Suprapubic skin (tissue), 3 donors: ENCODE measurements around the gene NLN.

Experiments
- POLR2A ChIP-seq, 2 donors: fragments of 450-650 bp; IDR thresholded peaks; one replicate each; pipeline ENCODE4 v1.6.1; 2017; ENCODE audit warnings: antibody characterized with exemption in 2 of 2, mild to moderate bottlenecking in 2 of 2, moderate library complexity in 2 of 2
- TF ChIP-seq, protein P1 (sequence below), 2 donors: fragments of 200-600 bp in 1 of 2; fragments of 450-650 bp in 1 of 2; sonication (generic) in 1 of 2; IDR thresholded peaks; one replicate each; pipeline ENCODE4 v1.5.1; 2016 to 2019; ENCODE audit warnings: antibody characterized with exemption in 2 of 2, mild to moderate bottlenecking in 1 of 2, moderate library complexity in 1 of 2

DNA sequence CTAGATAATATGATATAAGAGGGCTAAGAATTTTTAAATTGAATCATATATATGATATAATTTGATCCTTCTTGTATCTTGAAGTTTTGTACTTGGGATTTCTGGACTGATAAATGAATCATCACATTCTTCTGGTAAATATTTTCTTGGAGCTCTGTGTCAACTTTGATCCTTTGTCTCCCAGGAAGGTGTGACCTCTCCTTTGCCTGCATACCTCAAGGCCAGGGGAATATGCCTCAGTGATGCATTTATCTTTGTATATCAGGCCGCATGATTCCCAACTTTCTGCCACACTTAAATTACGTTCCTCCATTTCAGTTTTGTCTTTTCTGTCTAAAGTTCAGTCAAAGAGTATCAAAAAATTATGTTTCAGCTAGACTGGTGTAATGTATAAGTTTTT, 101.2 kb downstream of the NLN start:
- TF ChIP-seq, protein P1, sequence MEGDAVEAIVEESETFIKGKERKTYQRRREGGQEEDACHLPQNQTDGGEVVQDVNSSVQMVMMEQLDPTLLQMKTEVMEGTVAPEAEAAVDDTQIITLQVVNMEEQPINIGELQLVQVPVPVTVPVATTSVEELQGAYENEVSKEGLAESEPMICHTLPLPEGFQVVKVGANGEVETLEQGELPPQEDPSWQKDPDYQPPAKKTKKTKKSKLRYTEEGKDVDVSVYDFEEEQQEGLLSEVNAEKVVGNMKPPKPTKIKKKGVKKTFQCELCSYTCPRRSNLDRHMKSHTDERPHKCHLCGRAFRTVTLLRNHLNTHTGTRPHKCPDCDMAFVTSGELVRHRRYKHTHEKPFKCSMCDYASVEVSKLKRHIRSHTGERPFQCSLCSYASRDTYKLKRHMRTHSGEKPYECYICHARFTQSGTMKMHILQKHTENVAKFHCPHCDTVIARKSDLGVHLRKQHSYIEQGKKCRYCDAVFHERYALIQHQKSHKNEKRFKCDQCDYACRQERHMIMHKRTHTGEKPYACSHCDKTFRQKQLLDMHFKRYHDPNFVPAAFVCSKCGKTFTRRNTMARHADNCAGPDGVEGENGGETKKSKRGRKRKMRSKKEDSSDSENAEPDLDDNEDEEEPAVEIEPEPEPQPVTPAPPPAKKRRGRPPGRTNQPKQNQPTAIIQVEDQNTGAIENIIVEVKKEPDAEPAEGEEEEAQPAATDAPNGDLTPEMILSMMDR (IDR thresholded peaks at IDR 0.05) = no peak
- TF ChIP-seq POLR2A (IDR thresholded peaks at IDR 0.05) = no peak
